Panc1 (cell line): ENCODE results near the gene GFOD2.

Experiments used
- CTCF ChIP-seq: fragments of 450-650 bp; IDR thresholded peaks from 2 replicates; pipeline ENCODE4 v1.5.1; 2017; ENCODE audit warnings: mild to moderate bottlenecking
- POLR2AphosphoS5 ChIP-seq: IDR thresholded peaks from 2 replicates; pipeline ENCODE4 v1.6.1; 2012; ENCODE audit warnings: mild to moderate bottlenecking, low read depth, low read length, moderate library complexity
- REST ChIP-seq, 2 experiments: IDR thresholded peaks; 2 replicates each; pipeline ENCODE4 v1.6.1; 2011 to 2012; ENCODE audit warnings: low read depth in 2 of 2, control low read depth in 1 of 2, low read length in 1 of 2, mild to moderate bottlenecking in 1 of 2, moderate library complexity in 1 of 2; ENCODE audit not compliant: insufficient read depth in 1 of 2
- TCF7L2 ChIP-seq: IDR thresholded peaks from 2 replicates; pipeline ENCODE4 v1.6.1; 2011; ENCODE audit warnings: mild to moderate bottlenecking, low read depth, low read length, inconsistent platforms

- TF ChIP-seq CTCF (no peak), TCF7L2 (no peak), POLR2AphosphoS5 (no peak), REST (IDR thresholded peaks at IDR 0.05; ENCODE audit: insufficient read depth in 1 of 2, low read depth in 2 of 2, low read length in 1 of 2) (no peak)
Measured at GRCh38 chr16:67734731-67735201, 15.7 kb upstream of the GFOD2 start.
